SK-N-SH treated with all-trans-retinoic acid at 6 μM for 48 hours (cell line): ENCODE data around the gene EIF6.
A peak's percentile ranks its signal among the peaks of the same experiment; 100 is the strongest.

ENCODE experiments used
- ATAC-seq: fragments of 200-7000 bp; cut with Tn5 transposase; 3 replicates; pipeline ENCODE4 v1.9.1; 2020; ENCODE audit warnings: mild to moderate bottlenecking, moderate library complexity
- ESRRG ChIP-seq: fragments of 250-450 bp; sonication (Bioruptor Pico); IDR thresholded peaks from 2 replicates; pipeline ENCODE4 v1.6.1; 2021; ENCODE audit warnings: mild to moderate bottlenecking
- OSR1 ChIP-seq: fragments of 250-450 bp; sonication (Bioruptor Pico); IDR thresholded peaks from 2 replicates; pipeline ENCODE4 v1.8.0; 2022; ENCODE audit warnings: moderate library complexity, mild to moderate bottlenecking, inconsistent platforms
- ZC3H10 ChIP-seq: fragments of 250-450 bp; sonication (Bioruptor Pico); IDR thresholded peaks from 2 replicates; pipeline ENCODE4 v1.5.1; 2021; ENCODE audit warnings: mild to moderate bottlenecking, moderate library complexity
- ZFP30 ChIP-seq: fragments of 450-650 bp; formaldehyde crosslinking; IDR thresholded peaks from 2 replicates; pipeline ENCODE4 v1.5.0; 2022; ENCODE audit warnings: mild to moderate bottlenecking, moderate library complexity
- ZNF565 ChIP-seq: fragments of 450-650 bp; formaldehyde crosslinking; conservative IDR thresholded peaks from 2 replicates; pipeline ENCODE4 v1.5.0; 2020; ENCODE audit warnings: low read depth, mild to moderate bottlenecking, moderate library complexity
- ZNF70 ChIP-seq: fragments of 450-650 bp; formaldehyde crosslinking; IDR thresholded peaks from 2 replicates; pipeline ENCODE4 v1.5.0; 2020; ENCODE audit warnings: mild to moderate bottlenecking, moderate library complexity
- ZNF8 ChIP-seq: fragments of 450-650 bp; formaldehyde crosslinking; IDR thresholded peaks from 2 replicates; pipeline ENCODE4 v1.5.0; 2020; ENCODE audit warnings: mild to moderate bottlenecking, moderate library complexity
- TF ChIP-seq, protein P1 (sequence below): fragments of 250-450 bp; sonication (Bioruptor Pico); IDR thresholded peaks from 2 replicates; pipeline ENCODE4 v1.5.0; 2020; ENCODE audit warnings: mild to moderate bottlenecking, moderate library complexity
- TF ChIP-seq, protein P2 (sequence below): fragments of 250-450 bp; sonication (Bioruptor Pico); IDR thresholded peaks from 2 replicates; pipeline ENCODE4 v1.5.1; 2021; ENCODE audit warnings: mild to moderate bottlenecking, moderate library complexity
- TF ChIP-seq, protein P3 (sequence below): fragments of 250-450 bp; sonication (Bioruptor Pico); IDR thresholded peaks from 2 replicates; pipeline ENCODE4 v1.8.0; 2021; ENCODE audit warnings: low read depth, mild to moderate bottlenecking, moderate library complexity, borderline replicate concordance
- TF ChIP-seq, protein P4 (sequence below): fragments of 250-450 bp; sonication (Bioruptor Pico); IDR thresholded peaks from 2 replicates; pipeline ENCODE4 v1.8.0; 2020; ENCODE audit warnings: mild to moderate bottlenecking, moderate library complexity, borderline replicate concordance

The EIF6 gene

DNA sequence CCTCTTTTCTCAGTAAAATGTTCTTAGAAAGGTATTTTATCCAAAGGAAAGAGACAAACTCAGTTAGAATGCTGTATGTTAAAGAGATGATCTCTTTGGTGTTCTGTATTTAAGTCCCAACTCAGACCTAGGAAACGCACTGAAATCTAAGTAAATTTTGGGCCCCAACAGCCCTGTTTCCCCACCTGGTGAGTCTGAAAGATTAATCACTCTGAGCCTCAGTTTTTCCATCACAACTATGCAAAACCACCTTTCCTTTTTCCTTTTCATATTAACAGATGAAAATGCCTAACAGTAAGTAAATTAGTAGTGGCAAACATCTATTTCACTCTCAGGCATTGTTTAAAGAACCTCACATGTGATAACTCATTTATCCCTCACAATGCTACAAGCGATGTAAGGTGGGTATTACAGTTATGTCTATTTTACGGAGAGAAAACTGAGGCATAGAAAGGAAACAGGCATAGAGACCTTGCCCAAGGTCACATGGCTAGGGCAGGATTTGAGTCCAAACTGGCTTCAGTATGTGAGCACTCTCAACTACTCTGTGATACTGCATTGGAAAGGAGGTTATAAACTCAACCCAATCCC lies 43.6 kb upstream of the EIF6 start (continued):
- TF ChIP-seq, protein P1, sequence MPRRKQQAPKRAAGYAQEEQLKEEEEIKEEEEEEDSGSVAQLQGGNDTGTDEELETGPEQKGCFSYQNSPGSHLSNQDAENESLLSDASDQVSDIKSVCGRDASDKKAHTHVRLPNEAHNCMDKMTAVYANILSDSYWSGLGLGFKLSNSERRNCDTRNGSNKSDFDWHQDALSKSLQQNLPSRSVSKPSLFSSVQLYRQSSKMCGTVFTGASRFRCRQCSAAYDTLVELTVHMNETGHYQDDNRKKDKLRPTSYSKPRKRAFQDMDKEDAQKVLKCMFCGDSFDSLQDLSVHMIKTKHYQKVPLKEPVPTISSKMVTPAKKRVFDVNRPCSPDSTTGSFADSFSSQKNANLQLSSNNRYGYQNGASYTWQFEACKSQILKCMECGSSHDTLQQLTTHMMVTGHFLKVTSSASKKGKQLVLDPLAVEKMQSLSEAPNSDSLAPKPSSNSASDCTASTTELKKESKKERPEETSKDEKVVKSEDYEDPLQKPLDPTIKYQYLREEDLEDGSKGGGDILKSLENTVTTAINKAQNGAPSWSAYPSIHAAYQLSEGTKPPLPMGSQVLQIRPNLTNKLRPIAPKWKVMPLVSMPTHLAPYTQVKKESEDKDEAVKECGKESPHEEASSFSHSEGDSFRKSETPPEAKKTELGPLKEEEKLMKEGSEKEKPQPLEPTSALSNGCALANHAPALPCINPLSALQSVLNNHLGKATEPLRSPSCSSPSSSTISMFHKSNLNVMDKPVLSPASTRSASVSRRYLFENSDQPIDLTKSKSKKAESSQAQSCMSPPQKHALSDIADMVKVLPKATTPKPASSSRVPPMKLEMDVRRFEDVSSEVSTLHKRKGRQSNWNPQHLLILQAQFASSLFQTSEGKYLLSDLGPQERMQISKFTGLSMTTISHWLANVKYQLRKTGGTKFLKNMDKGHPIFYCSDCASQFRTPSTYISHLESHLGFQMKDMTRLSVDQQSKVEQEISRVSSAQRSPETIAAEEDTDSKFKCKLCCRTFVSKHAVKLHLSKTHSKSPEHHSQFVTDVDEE (CRISPR knock-in tag) = no peak
- TF ChIP-seq, protein P2, sequence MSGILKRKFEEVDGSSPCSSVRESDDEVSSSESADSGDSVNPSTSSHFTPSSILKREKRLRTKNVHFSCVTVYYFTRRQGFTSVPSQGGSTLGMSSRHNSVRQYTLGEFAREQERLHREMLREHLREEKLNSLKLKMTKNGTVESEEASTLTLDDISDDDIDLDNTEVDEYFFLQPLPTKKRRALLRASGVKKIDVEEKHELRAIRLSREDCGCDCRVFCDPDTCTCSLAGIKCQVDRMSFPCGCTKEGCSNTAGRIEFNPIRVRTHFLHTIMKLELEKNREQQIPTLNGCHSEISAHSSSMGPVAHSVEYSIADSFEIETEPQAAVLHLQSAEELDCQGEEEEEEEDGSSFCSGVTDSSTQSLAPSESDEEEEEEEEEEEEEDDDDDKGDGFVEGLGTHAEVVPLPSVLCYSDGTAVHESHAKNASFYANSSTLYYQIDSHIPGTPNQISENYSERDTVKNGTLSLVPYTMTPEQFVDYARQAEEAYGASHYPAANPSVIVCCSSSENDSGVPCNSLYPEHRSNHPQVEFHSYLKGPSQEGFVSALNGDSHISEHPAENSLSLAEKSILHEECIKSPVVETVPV (CRISPR knock-in tag) = no peak
- TF ChIP-seq ZC3H10 (CRISPR knock-in tag) (no peak), ZNF565 (CRISPR knock-in tag) (no peak)

DNA sequence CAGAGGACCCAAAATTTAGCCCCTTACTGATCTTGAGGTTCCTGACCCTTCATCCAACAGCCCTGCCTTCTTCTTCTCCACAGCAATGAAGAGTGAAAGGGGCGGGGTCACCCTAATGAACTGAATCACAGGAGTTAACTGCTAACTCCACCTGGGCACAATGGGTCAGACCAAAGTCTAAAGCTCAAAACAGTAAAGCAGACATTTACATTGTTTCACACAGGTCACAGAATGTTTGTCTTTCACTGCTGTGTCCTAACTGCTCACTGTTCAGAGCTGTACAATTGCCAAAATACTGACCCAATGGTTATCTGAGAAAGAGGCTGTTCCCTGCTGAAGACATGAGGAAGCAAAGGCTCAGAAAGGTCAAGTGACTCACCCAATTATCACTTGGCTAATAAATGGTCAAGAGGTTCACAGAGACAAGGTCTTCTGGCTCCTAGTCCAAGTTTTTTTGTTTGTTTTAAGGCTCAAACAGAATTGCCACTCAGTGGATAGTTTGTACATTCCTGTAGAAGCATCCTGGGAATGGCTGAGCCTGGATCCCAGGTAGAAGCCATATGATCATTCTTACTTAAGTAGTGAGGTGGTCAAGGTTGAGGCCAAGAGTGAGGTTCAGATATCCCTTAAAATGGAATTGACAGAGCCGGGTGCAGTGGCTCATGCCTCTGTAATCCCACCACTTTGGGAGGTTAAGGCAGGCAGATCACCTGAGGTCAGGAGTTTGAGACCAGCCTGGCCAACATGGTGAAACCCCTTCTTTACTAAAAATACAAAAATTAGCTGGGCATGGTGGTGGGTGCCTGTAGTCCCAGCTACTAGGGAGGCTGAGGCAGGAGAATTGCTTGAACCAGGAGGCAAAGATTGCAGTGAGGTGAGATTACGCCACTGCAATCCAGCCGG lies 42.8 kb upstream of the EIF6 start:
- TF ChIP-seq OSR1 (CRISPR knock-in tag) (0 out of 2 replicates have a peak, but pooled peaks have one; percentile 47), ZFP30 (CRISPR knock-in tag) (no peak)
- TF ChIP-seq, all 23 proteins: peak for 1
- ATAC-seq = peak; percentile 40; the same call in 2 of the 3 replicates

DNA sequence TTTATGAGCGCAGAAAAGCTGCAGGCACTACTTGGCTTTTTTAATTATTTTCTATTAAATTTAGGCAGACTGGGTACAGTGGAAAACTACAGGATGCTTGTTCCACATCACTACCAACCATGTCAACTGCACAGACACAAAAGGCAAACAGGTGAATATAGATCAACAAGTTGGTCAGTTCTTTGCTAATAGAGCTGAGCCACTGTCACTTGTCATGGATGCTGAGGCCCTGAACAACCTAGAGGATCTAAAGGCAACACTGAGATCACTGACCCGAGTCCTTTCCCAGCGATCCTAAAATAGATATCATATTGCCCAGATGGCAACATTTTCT lies 42.1 kb upstream of the EIF6 start:
- ATAC-seq = no peak
- TF ChIP-seq, protein P3, sequence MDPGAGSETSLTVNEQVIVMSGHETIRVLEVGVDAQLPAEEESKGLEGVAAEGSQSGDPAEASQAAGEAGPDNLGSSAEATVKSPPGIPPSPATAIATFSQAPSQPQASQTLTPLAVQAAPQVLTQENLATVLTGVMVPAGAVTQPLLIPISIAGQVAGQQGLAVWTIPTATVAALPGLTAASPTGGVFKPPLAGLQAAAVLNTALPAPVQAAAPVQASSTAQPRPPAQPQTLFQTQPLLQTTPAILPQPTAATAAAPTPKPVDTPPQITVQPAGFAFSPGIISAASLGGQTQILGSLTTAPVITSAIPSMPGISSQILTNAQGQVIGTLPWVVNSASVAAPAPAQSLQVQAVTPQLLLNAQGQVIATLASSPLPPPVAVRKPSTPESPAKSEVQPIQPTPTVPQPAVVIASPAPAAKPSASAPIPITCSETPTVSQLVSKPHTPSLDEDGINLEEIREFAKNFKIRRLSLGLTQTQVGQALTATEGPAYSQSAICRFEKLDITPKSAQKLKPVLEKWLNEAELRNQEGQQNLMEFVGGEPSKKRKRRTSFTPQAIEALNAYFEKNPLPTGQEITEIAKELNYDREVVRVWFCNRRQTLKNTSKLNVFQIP (CRISPR knock-in tag) = no peak
- TF ChIP-seq OSR1 (CRISPR knock-in tag) (no peak), ESRRG (CRISPR knock-in tag) (no peak)
- TF ChIP-seq, all 23 proteins: peak for 0

DNA sequence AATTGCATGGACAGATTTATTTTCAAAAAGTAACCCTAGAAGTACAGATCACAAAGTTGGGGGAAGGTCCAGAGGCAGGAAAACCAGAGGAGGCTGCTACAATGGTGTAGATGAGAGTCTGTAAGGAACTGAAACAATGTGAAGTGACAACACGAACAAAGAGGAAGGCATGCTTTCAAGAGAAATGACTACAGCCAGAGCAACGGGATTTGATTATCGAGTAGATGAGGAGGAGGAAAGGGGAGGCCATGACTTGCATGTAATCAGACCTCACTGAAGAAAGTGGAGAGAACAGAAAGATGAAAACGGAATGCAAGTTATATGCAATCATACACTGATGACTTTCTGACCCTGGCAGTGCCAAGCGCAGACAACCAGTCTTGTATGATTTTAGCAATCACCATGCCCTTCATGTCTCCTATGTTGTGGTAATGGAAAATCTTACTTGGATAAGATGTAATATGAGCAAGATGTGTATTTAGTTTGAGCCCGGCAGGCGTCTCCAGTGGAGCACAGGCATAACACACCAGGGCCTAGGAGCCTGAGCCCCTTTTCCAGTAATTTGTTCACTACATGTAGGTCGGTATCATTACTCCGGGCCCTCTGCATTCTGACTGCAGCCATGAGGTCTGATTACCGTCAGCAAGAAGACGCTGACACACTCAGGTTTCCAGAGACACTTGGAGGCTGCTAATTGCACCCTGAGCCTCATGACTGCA lies 41.6 kb upstream of the EIF6 start:
- no peak for TF ChIP-seq ZNF8 (CRISPR knock-in tag)
- TF ChIP-seq, protein P1 (CRISPR knock-in tag) = no peak
- TF ChIP-seq ZNF70 (CRISPR knock-in tag) = no peak
- TF ChIP-seq, protein P4, sequence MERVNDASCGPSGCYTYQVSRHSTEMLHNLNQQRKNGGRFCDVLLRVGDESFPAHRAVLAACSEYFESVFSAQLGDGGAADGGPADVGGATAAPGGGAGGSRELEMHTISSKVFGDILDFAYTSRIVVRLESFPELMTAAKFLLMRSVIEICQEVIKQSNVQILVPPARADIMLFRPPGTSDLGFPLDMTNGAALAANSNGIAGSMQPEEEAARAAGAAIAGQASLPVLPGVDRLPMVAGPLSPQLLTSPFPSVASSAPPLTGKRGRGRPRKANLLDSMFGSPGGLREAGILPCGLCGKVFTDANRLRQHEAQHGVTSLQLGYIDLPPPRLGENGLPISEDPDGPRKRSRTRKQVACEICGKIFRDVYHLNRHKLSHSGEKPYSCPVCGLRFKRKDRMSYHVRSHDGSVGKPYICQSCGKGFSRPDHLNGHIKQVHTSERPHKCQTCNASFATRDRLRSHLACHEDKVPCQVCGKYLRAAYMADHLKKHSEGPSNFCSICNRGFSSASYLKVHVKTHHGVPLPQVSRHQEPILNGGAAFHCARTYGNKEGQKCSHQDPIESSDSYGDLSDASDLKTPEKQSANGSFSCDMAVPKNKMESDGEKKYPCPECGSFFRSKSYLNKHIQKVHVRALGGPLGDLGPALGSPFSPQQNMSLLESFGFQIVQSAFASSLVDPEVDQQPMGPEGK = no peak
- TF ChIP-seq, all 23 proteins: peak for 0

More for the DNA sequence above, 41.6 kb upstream of the EIF6 start:
- peak; percentile 42 for ATAC-seq
